ENCODE data around the gene FABP3. TPM values are rescaled to one million over a fixed set of nuclear protein-coding genes. Genes with fewer than 3 reads are reported as not detected.

The FABP3 gene
- total RNA-seq, 2 experiments from 2014 or later: 0.65 TPM; not detected in 1

- no peak overlapping the region for H3K4me3 Mint-ChIP-seq
- H3K4me1 Mint-ChIP-seq (ENCODE audit: low read depth): no peaks in the 10 kb centered on the region
- intact Hi-C loops (cut with micrococcal nuclease): no loop called here
- H3K9me3 Mint-ChIP-seq: no peaks in the 10 kb centered on the region
- ATAC-seq (no peak), DNase-seq (no peak)
- TF ChIP-seq, protein P1, sequence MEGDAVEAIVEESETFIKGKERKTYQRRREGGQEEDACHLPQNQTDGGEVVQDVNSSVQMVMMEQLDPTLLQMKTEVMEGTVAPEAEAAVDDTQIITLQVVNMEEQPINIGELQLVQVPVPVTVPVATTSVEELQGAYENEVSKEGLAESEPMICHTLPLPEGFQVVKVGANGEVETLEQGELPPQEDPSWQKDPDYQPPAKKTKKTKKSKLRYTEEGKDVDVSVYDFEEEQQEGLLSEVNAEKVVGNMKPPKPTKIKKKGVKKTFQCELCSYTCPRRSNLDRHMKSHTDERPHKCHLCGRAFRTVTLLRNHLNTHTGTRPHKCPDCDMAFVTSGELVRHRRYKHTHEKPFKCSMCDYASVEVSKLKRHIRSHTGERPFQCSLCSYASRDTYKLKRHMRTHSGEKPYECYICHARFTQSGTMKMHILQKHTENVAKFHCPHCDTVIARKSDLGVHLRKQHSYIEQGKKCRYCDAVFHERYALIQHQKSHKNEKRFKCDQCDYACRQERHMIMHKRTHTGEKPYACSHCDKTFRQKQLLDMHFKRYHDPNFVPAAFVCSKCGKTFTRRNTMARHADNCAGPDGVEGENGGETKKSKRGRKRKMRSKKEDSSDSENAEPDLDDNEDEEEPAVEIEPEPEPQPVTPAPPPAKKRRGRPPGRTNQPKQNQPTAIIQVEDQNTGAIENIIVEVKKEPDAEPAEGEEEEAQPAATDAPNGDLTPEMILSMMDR (IDR thresholded peaks at IDR 0.05): no peak
- ChIA-PET POLR2A (no interaction called here), CTCF (interaction anchor here (1.3 kb wide), 1 partner anchor 49 kb away, joined by 3 read pairs; no protein-coding TSS in a partner anchor)
- H3K27me3 Mint-ChIP-seq: no peaks in the 10 kb centered on the region
- H3K27ac Mint-ChIP-seq: no peak overlapping the region
- H3K36me3 Mint-ChIP-seq (ENCODE audit: low read depth): peaks cover 18% of the 10 kb centered on the region
Observed at GRCh38 chr1:31345635-31346034, 27.2 kb downstream of the FABP3 start.

GRCh38 chr1:31344503-31344902 is 28.4 kb downstream of the FABP3 start:
- ChIA-PET CTCF (no interaction called here), POLR2A (no interaction called here)
- Mint-ChIP-seq H3K27ac (no peak overlapping the region), H3K9me3 (no peaks in the 10 kb centered on the region), H3K27me3 (no peaks in the 10 kb centered on the region), H3K4me3 (no peak overlapping the region), H3K36me3 (ENCODE audit: low read depth) (peaks cover 18% of the 10 kb centered on the region), H3K4me1 (ENCODE audit: low read depth) (no peaks in the 10 kb centered on the region)
- no peak for DNase-seq
- TF ChIP-seq, protein P1 (IDR thresholded peaks at IDR 0.05): no peak
- no peak for ATAC-seq
- intact Hi-C loops (cut with micrococcal nuclease): no loop called here

GRCh38 chr1:31336687-31337467 is 36.0 kb downstream of the FABP3 start:
- POLR2A ChIA-PET: no interaction called here
- CTCF ChIA-PET: no interaction called here
- H3K36me3 Mint-ChIP-seq (ENCODE audit: low read depth): peaks cover 15% of the 10 kb centered on the region
- no peaks in the 10 kb centered on the region for H3K27me3 Mint-ChIP-seq
- no peak overlapping the region for H3K27ac Mint-ChIP-seq
- TF ChIP-seq, protein P1 (IDR thresholded peaks at IDR 0.05): no peak
- DNase-seq (no peak), ATAC-seq (no peak)
- intact Hi-C loops (cut with micrococcal nuclease): no loop called here
- no peaks in the 10 kb centered on the region for H3K9me3 Mint-ChIP-seq
- H3K4me3 Mint-ChIP-seq: no peak overlapping the region
- peaks cover 2% of the 10 kb centered on the region for H3K4me1 Mint-ChIP-seq (ENCODE audit: low read depth)

DNA sequence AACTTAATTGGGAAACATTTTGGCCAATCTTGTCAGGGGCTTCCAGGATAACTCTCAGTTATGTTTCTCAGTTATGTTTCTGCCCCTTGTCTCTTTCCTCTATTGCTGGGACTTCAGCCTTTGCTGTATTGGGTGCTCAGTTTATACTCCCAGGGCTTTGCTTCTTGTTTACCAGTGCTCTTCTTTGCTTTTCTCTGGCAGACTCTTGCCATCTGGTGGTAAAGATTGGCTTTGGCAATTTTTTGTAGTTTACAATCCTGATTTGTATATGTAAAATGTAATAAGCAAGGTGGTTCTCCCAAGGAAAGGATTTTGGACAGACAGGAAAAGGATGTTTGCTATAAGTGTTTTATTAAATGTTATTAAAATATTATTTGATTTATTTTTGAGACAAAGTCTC is 37.9 kb downstream of the FABP3 start:
- Mint-ChIP-seq H3K36me3 (ENCODE audit: low read depth) (peaks cover 11% of the 10 kb centered on the region), H3K27me3 (no peaks in the 10 kb centered on the region)

DNA sequence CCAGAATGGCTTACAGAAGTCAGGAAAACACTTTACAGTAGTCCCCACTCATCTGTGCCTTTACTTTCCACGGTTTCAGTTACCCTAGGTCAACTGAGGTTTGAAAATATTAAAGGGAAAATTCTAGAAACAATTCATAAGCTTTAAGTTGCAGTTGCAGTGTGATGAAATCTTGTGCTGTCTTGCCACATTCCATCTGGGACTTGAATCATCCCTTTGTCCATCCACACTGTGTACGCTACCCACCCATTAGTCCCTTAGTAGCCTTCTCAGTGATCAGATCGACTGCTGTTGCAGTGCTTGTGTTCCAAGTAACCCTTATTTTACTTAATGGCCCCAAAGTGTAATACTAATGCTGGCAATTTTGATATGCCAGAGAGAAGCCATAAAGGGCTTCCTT is 45.5 kb downstream of the FABP3 start:
- intact Hi-C loops (cut with micrococcal nuclease): no loop called here
- no peak for DNase-seq
- ATAC-seq: no peak
- TF ChIP-seq, protein P1 (IDR thresholded peaks at IDR 0.05): no peak
- POLR2A ChIA-PET: no interaction called here
- Mint-ChIP-seq H3K36me3 (ENCODE audit: low read depth) (no peaks in the 10 kb centered on the region), H3K27me3 (no peaks in the 10 kb centered on the region), H3K4me1 (ENCODE audit: low read depth) (no peaks in the 10 kb centered on the region), H3K4me3 (no peak overlapping the region), H3K27ac (no peak overlapping the region), H3K9me3 (no peaks in the 10 kb centered on the region)
- CTCF ChIA-PET: interaction anchor here (0.9 to 1.4 kb wide), 2 partner anchors 12 to 94 kb away, joined by 3 read pairs; no protein-coding TSS in a partner anchor

More for the DNA sequence above, 37.9 kb downstream of the FABP3 start:
- intact Hi-C loops (cut with micrococcal nuclease): no loop called here
- TF ChIP-seq, protein P1 (IDR thresholded peaks at IDR 0.05): peak; percentile 57
- H3K9me3 Mint-ChIP-seq: no peaks in the 10 kb centered on the region
- no peak for ATAC-seq
- ChIA-PET POLR2A (no interaction called here), CTCF (interaction anchor here (1.2 kb wide), 1 partner anchor 169 kb away, joined by 3 read pairs; no protein-coding TSS in a partner anchor)
- no peak for DNase-seq
- H3K4me1 Mint-ChIP-seq (ENCODE audit: low read depth): peaks cover 2% of the 10 kb centered on the region
- no peak overlapping the region for H3K4me3 Mint-ChIP-seq
- H3K27ac Mint-ChIP-seq: no peak overlapping the region
